HepG2 (cell line): ENCODE measurements around the gene OR1F1. TPM values are rescaled to one million over a fixed set of nuclear protein-coding genes. Genes with fewer than 3 reads are reported as not detected.

ENCODE experiments used
- BORCS8-MEF2B ChIP-seq: sonication (generic); formaldehyde crosslinking; IDR thresholded peaks from 2 replicates; pipeline ENCODE4 v1.8.0; 2022; ENCODE audit warnings: mild to moderate bottlenecking, missing genetic modification reagents
- CEBPB ChIP-seq: IDR thresholded peaks from 2 replicates; pipeline ENCODE4 v1.6.1; 2011; ENCODE audit warnings: low read depth, low read length, improper control_type of control experiment, borderline replicate concordance
- MED1 ChIP-seq: sonication (generic); formaldehyde crosslinking; IDR thresholded peaks from 2 replicates; pipeline ENCODE4 v1.4.0; 2020; ENCODE audit warnings: missing genetic modification reagents
- RBFOX2 ChIP-seq: fragments of 200-400 bp; formaldehyde crosslinking; IDR thresholded peaks from 2 replicates; pipeline ENCODE4 v1.6.1; 2017; ENCODE audit warnings: low read depth, mild to moderate bottlenecking, low read length
- ZKSCAN1 ChIP-seq: fragments of 150-350 bp; IDR thresholded peaks from 2 replicates; pipeline ENCODE4 v1.6.1; 2014; ENCODE audit warnings: low read length
- ZNF234 ChIP-seq: sonication (generic); formaldehyde crosslinking; conservative IDR thresholded peaks from 2 replicates; pipeline ENCODE4 v1.5.1; 2020; ENCODE audit warnings: mild to moderate bottlenecking, missing genetic modification reagents
- ZNF235 ChIP-seq: sonication (generic); formaldehyde crosslinking; IDR thresholded peaks from 2 replicates; pipeline ENCODE4 v1.8.1; 2023; ENCODE audit warnings: mild to moderate bottlenecking, missing genetic modification reagents, borderline replicate concordance
- ZNF496 ChIP-seq: sonication (generic); formaldehyde crosslinking; IDR thresholded peaks from 2 replicates; pipeline ENCODE4 v1.8.1; 2023; ENCODE audit warnings: mild to moderate bottlenecking, moderate library complexity, missing genetic modification reagents; ENCODE audit not compliant: insufficient replicate concordance
- polyA plus RNA-seq, 8 experiments: library from polyadenylated mRNA; depleted of rRNA in 3 of 8; stranded (reverse) in 7 of 8; unstranded in 1 of 8; fragments of >200 nt; fragmentation: Illumina TruSeq in 4 of 8; extraction: Trizol in 4 of 8; gene quantifications; 2 replicates each; pipeline versions ENCODE4 v1.2.1 to v1.2.3, GENCODE V29; 2011 to 2016; ENCODE audit warnings: low read depth in 4 of 8, missing spikeins in 1 of 8, mixed read lengths in 1 of 8; ENCODE audit not compliant: insufficient read depth in 1 of 8
- total RNA-seq, 5 experiments: library from RNA; depleted of rRNA; stranded (reverse); fragments of >200 nt; fragmentation: Illumina TruSeq; extraction: Trizol; gene quantifications; 2 replicates each; pipeline ENCODE4 v1.2.3, GENCODE V29; 2016; ENCODE audit warnings: low read depth in 1 of 5
- TF ChIP-seq, protein P1 (sequence below): sonication (generic); formaldehyde crosslinking; IDR thresholded peaks from 2 replicates; pipeline ENCODE4 v1.4.0; 2020; ENCODE audit warnings: missing genetic modification reagents
- TF ChIP-seq, protein P2 (sequence below): sonication (generic); formaldehyde crosslinking; IDR thresholded peaks from 2 replicates; pipeline ENCODE4 v1.4.0; 2020; ENCODE audit warnings: mild to moderate bottlenecking, missing genetic modification reagents, borderline replicate concordance
- TF ChIP-seq, protein P3 (sequence below): sonication (generic); formaldehyde crosslinking; IDR thresholded peaks from 2 replicates; pipeline ENCODE4 v1.8.0; 2023; ENCODE audit warnings: mild to moderate bottlenecking, missing genetic modification reagents
- TF ChIP-seq, protein P4 (sequence below): IDR thresholded peaks from 2 replicates; pipeline ENCODE4 v1.4.0; 2020; ENCODE audit warnings: mild to moderate bottlenecking, missing genetic modification reagents
- TF ChIP-seq, protein P5 (sequence below): fragments of 450-650 bp; IDR thresholded peaks from 2 replicates; pipeline ENCODE4 v1.6.1; 2017; ENCODE audit warnings: mild to moderate bottlenecking

OR1F1 gene
- total and polyA plus RNA-seq, 2 of the 13 experiments (the other 11 are each of a cell fraction or from before 2014, with no cell fraction given) = 0.90 TPM; not detected in 1

DNA sequence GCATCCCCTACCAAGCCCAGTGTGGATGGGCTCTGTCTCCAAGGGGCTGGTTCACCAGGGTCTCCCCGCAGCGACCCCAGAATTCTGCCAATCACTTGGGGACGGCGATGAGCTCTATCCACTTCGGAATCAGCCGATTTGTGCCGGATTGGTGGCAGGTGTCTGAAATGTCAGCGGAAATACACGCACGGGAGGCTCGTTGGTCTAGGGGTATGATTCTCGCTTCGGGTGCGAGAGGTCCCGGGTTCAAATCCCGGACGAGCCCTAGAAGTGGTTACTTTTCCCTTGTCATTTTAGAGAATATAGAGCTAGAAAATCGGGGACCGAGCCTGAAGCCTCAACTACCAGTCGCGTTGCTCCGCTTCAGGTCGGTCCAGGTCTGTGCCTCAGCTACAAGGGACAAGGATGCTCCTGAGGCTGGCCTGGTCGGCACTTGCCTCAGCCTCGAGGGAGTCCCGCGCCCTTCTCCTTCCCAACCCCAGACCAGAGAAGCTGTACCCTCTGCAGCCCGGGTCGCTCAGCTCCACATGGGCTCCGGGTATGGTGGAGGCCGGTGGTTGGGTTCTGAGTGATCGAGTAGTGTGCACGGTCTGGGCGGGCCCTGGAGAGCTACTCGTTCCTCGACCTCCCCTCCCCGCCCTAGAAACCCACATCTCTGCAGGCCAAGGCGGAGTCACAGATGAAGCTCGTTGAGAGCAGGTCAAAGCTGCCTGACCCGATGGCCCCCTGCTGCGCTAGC lies 16.0 kb upstream of the OR1F1 start (continued):
- TF ChIP-seq, protein P1, sequence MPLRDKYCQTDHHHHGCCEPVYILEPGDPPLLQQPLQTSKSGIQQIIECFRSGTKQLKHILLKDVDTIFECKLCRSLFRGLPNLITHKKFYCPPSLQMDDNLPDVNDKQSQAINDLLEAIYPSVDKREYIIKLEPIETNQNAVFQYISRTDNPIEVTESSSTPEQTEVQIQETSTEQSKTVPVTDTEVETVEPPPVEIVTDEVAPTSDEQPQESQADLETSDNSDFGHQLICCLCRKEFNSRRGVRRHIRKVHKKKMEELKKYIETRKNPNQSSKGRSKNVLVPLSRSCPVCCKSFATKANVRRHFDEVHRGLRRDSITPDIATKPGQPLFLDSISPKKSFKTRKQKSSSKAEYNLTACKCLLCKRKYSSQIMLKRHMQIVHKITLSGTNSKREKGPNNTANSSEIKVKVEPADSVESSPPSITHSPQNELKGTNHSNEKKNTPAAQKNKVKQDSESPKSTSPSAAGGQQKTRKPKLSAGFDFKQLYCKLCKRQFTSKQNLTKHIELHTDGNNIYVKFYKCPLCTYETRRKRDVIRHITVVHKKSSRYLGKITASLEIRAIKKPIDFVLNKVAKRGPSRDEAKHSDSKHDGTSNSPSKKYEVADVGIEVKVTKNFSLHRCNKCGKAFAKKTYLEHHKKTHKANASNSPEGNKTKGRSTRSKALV = no peak
- TF ChIP-seq ZNF234 (CRISPR knock-in tag) = no peak
- no peak for TF ChIP-seq RBFOX2
- no peak for TF ChIP-seq ZNF496
- no peak for TF ChIP-seq CEBPB
- no peak for TF ChIP-seq ZKSCAN1
- TF ChIP-seq, protein P2, sequence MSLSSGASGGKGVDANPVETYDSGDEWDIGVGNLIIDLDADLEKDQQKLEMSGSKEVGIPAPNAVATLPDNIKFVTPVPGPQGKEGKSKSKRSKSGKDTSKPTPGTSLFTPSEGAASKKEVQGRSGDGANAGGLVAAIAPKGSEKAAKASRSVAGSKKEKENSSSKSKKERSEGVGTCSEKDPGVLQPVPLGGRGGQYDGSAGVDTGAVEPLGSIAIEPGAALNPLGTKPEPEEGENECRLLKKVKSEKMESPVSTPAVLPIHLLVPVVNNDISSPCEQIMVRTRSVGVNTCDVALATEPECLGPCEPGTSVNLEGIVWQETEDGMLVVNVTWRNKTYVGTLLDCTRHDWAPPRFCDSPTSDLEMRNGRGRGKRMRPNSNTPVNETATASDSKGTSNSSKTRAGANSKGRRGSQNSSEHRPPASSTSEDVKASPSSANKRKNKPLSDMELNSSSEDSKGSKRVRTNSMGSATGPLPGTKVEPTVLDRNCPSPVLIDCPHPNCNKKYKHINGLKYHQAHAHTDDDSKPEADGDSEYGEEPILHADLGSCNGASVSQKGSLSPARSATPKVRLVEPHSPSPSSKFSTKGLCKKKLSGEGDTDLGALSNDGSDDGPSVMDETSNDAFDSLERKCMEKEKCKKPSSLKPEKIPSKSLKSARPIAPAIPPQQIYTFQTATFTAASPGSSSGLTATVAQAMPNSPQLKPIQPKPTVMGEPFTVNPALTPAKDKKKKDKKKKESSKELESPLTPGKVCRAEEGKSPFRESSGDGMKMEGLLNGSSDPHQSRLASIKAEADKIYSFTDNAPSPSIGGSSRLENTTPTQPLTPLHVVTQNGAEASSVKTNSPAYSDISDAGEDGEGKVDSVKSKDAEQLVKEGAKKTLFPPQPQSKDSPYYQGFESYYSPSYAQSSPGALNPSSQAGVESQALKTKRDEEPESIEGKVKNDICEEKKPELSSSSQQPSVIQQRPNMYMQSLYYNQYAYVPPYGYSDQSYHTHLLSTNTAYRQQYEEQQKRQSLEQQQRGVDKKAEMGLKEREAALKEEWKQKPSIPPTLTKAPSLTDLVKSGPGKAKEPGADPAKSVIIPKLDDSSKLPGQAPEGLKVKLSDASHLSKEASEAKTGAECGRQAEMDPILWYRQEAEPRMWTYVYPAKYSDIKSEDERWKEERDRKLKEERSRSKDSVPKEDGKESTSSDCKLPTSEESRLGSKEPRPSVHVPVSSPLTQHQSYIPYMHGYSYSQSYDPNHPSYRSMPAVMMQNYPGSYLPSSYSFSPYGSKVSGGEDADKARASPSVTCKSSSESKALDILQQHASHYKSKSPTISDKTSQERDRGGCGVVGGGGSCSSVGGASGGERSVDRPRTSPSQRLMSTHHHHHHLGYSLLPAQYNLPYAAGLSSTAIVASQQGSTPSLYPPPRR (CRISPR knock-in tag) = no peak
- TF ChIP-seq, protein P3, sequence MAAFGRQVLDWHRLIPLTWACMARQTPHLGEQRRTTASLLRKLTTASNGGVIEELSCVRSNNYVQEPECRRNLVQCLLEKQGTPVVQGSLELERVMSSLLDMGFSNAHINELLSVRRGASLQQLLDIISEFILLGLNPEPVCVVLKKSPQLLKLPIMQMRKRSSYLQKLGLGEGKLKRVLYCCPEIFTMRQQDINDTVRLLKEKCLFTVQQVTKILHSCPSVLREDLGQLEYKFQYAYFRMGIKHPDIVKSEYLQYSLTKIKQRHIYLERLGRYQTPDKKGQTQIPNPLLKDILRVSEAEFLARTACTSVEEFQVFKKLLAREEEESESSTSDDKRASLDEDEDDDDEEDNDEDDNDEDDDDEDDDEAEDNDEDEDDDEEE (CRISPR knock-in tag) = 0 out of 2 replicates have a peak, but pooled peaks have one; percentile 26
- TF ChIP-seq BORCS8-MEF2B (CRISPR knock-in tag) = no peak
- TF ChIP-seq, protein P4, sequence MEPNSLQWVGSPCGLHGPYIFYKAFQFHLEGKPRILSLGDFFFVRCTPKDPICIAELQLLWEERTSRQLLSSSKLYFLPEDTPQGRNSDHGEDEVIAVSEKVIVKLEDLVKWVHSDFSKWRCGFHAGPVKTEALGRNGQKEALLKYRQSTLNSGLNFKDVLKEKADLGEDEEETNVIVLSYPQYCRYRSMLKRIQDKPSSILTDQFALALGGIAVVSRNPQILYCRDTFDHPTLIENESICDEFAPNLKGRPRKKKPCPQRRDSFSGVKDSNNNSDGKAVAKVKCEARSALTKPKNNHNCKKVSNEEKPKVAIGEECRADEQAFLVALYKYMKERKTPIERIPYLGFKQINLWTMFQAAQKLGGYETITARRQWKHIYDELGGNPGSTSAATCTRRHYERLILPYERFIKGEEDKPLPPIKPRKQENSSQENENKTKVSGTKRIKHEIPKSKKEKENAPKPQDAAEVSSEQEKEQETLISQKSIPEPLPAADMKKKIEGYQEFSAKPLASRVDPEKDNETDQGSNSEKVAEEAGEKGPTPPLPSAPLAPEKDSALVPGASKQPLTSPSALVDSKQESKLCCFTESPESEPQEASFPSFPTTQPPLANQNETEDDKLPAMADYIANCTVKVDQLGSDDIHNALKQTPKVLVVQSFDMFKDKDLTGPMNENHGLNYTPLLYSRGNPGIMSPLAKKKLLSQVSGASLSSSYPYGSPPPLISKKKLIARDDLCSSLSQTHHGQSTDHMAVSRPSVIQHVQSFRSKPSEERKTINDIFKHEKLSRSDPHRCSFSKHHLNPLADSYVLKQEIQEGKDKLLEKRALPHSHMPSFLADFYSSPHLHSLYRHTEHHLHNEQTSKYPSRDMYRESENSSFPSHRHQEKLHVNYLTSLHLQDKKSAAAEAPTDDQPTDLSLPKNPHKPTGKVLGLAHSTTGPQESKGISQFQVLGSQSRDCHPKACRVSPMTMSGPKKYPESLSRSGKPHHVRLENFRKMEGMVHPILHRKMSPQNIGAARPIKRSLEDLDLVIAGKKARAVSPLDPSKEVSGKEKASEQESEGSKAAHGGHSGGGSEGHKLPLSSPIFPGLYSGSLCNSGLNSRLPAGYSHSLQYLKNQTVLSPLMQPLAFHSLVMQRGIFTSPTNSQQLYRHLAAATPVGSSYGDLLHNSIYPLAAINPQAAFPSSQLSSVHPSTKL (CRISPR knock-in tag) = peak; percentile 44; the same call in 1 of the 2 replicates
- TF ChIP-seq MED1 (CRISPR knock-in tag) = peak; percentile 34; the same call in 1 of the 2 replicates
- TF ChIP-seq, protein P5, sequence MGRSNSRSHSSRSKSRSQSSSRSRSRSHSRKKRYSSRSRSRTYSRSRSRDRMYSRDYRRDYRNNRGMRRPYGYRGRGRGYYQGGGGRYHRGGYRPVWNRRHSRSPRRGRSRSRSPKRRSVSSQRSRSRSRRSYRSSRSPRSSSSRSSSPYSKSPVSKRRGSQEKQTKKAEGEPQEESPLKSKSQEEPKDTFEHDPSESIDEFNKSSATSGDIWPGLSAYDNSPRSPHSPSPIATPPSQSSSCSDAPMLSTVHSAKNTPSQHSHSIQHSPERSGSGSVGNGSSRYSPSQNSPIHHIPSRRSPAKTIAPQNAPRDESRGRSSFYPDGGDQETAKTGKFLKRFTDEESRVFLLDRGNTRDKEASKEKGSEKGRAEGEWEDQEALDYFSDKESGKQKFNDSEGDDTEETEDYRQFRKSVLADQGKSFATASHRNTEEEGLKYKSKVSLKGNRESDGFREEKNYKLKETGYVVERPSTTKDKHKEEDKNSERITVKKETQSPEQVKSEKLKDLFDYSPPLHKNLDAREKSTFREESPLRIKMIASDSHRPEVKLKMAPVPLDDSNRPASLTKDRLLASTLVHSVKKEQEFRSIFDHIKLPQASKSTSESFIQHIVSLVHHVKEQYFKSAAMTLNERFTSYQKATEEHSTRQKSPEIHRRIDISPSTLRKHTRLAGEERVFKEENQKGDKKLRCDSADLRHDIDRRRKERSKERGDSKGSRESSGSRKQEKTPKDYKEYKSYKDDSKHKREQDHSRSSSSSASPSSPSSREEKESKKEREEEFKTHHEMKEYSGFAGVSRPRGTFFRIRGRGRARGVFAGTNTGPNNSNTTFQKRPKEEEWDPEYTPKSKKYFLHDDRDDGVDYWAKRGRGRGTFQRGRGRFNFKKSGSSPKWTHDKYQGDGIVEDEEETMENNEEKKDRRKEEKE = no peak
- no peak for TF ChIP-seq ZNF235 (CRISPR knock-in tag)
